HepG2 (cell line): ENCODE results near the gene ZMYND10.

Experiments used
- ATM ChIP-seq: fragments of 450-650 bp; IDR thresholded peaks from 2 replicates; pipeline ENCODE4 v1.7.1; 2017; ENCODE audit warnings: mild to moderate bottlenecking, borderline replicate concordance
- BRD4 ChIP-seq: sonication (generic); formaldehyde crosslinking; IDR thresholded peaks from 2 replicates; pipeline ENCODE4 v1.4.0; 2020; ENCODE audit warnings: missing genetic modification reagents
- EED ChIP-seq: sonication (generic); formaldehyde crosslinking; IDR thresholded peaks from 2 replicates; pipeline ENCODE4 v1.5.0; 2020; ENCODE audit warnings: mild to moderate bottlenecking, missing genetic modification reagents
- MTA1 ChIP-seq: sonication (generic); formaldehyde crosslinking; IDR thresholded peaks from 2 replicates; pipeline ENCODE4 v1.4.0; 2020; ENCODE audit warnings: missing genetic modification reagents, mild to moderate bottlenecking, borderline replicate concordance
- RXRA ChIP-seq: sonication (generic); formaldehyde crosslinking; IDR thresholded peaks from 2 replicates; pipeline ENCODE4 v1.5.1; 2020; ENCODE audit warnings: missing genetic modification reagents
- ZNF549 ChIP-seq: sonication (generic); formaldehyde crosslinking; IDR thresholded peaks from 2 replicates; pipeline ENCODE4 v1.5.0; 2020; ENCODE audit warnings: missing genetic modification reagents
- TF ChIP-seq, protein P1 (sequence below): sonication (generic); formaldehyde crosslinking; IDR thresholded peaks from 2 replicates; pipeline ENCODE4 v1.9.0; 2022; ENCODE audit warnings: missing genetic modification reagents, mild to moderate bottlenecking, borderline replicate concordance
- TF ChIP-seq, protein P2 (sequence below): sonication (generic); formaldehyde crosslinking; IDR thresholded peaks from 2 replicates; pipeline ENCODE4 v1.4.0; 2020; ENCODE audit warnings: missing genetic modification reagents; ENCODE audit errors: not compliant biosample characterization
- TF ChIP-seq, protein P3 (sequence below): sonication (generic); formaldehyde crosslinking; IDR thresholded peaks from 2 replicates; pipeline ENCODE4 v1.8.1; 2023; ENCODE audit warnings: mild to moderate bottlenecking, moderate library complexity, missing genetic modification reagents

DNA sequence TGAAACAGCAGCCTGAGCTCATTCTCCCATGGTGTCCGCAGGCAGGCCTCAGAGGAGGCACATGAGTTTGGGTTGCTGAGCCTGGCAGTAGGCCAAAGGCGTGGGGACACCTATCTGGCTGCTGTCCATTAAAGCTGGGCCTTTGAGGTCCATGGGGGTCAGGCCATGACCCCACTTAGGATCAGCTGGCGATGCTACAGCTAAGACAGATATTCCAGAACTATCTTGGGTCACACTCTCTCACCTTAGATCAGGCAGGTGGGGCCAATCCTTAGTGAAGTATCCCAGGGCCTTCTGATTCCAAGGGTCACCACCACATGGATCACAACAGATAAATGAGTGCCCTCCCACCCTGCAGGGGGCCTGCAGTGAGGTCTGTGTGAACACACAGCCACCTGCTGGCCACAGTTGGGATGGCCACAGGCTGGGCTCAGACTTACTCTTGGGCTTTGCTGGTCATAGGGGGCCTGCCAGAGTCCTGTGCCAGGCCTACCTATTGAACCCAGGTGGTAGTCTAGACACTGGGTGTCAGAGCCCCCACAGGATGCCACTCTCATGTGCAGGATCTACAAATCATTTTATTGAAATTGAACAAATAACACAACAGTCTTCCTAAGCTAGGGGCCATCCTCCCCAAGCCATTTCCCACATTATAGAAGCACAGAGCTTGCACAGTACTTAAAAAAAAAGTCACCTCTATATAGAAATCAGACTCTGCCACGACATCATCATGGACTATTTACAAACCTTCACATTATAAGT lies 21.0 kb downstream of the ZMYND10 start:
- no peak for TF ChIP-seq ZNF549
- no peak for TF ChIP-seq EED
- 0 out of 2 replicates have a peak, but pooled peaks have one; percentile 62 for TF ChIP-seq MTA1 (CRISPR knock-in tag)
- TF ChIP-seq, protein P1, sequence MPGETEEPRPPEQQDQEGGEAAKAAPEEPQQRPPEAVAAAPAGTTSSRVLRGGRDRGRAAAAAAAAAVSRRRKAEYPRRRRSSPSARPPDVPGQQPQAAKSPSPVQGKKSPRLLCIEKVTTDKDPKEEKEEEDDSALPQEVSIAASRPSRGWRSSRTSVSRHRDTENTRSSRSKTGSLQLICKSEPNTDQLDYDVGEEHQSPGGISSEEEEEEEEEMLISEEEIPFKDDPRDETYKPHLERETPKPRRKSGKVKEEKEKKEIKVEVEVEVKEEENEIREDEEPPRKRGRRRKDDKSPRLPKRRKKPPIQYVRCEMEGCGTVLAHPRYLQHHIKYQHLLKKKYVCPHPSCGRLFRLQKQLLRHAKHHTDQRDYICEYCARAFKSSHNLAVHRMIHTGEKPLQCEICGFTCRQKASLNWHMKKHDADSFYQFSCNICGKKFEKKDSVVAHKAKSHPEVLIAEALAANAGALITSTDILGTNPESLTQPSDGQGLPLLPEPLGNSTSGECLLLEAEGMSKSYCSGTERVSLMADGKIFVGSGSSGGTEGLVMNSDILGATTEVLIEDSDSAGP: peak; percentile 76
- TF ChIP-seq BRD4 (CRISPR knock-in tag): no peak
- TF ChIP-seq, protein P2, sequence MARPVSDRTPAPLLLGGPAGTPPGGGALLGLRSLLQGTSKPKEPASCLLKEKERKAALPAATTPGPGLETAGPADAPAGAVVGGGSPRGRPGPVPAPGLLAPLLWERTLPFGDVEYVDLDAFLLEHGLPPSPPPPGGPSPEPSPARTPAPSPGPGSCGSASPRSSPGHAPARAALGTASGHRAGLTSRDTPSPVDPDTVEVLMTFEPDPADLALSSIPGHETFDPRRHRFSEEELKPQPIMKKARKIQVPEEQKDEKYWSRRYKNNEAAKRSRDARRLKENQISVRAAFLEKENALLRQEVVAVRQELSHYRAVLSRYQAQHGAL (CRISPR knock-in tag): no peak
- TF ChIP-seq, protein P3, sequence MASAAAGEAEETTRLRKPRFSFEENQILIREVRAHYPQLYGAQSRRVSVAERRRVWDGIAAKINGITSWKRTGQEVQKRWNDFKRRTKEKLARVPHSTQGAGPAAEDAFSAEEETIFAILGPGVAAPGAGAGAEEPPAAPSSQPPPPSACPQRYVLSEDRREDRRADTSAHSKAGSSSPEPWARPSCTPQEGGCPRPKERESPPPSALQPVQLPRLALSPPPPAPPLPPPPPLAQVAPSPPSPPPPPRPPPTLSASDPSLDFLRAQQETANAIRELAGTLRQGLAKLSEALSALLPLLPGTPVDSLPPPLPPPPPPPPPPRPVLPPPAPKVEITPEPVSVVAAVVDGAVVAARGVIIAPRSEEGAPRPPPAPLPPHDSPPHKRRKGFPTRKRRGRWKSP (CRISPR knock-in tag): no peak
- TF ChIP-seq ATM: no peak
- TF ChIP-seq RXRA (CRISPR knock-in tag): peak; percentile 69
